ENCODE measurements around the gene ZNF605. TPM values are rescaled to one million over a fixed set of nuclear protein-coding genes. Genes with fewer than 3 reads are reported as not detected.
"Not testable (repeated sequence)": the region's sequence is repeated elsewhere in the genome, so short reads cannot be mapped to it uniquely, and the experiment has no call there.

ZNF605 gene
- total RNA-seq, 2 donors from 2014 or later: 8.3 to 8.5 TPM

DNA sequence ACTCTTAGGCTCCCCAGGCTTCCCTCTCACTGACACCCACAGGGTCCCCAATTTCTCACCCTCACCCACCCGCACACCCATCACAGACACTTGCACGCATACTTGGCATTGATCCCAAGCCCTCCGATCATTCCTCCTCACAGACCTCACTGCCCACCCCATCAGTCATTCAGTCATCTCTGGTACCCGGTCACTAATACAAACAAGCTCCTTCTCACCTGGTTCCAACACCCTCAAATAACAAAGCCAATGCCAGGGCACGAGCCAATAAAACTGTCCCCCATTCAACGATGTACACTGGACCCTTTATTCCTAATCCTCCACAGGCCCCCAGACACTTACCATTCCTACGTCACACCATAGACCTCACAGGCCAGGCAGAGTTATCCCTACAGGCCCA lies 2.3 kb downstream of the ZNF605 start:
- H3K36me3 Mint-ChIP-seq (ENCODE audit: low read depth): peaks cover 18% of the 10 kb centered on the region
- no peaks in the 10 kb centered on the region for H3K27me3 Mint-ChIP-seq
- H3K9me3 Mint-ChIP-seq: peaks cover 11% of the 10 kb centered on the region
- no peak overlapping the region for H3K27ac Mint-ChIP-seq
- H3K4me1 Mint-ChIP-seq: peaks cover 19% of the 10 kb centered on the region
- H3K4me3 Mint-ChIP-seq: no peak overlapping the region
- ATAC-seq (replicated peaks): no peak

DNA sequence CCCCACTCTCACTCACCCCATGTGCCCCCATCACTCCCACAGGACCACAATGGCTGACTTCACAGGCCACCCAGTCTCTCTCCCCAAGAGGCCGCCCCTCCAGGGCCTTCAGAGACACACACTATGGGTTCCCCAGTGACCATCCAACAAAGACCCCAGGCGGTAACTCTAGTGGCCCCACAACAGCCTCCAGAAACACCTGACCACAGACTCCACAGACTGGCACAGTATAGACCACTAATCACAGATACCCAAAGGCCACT lies 3.0 kb downstream of the ZNF605 start:
- Mint-ChIP-seq H3K36me3 (ENCODE audit: low read depth) (peaks cover 25% of the 10 kb centered on the region), H3K27me3 (no peaks in the 10 kb centered on the region), H3K4me3 (no peak overlapping the region), H3K27ac (no peak overlapping the region), H3K9me3 (peaks cover 11% of the 10 kb centered on the region), H3K4me1 (peaks cover 19% of the 10 kb centered on the region)
- no peak for ATAC-seq (replicated peaks)

DNA sequence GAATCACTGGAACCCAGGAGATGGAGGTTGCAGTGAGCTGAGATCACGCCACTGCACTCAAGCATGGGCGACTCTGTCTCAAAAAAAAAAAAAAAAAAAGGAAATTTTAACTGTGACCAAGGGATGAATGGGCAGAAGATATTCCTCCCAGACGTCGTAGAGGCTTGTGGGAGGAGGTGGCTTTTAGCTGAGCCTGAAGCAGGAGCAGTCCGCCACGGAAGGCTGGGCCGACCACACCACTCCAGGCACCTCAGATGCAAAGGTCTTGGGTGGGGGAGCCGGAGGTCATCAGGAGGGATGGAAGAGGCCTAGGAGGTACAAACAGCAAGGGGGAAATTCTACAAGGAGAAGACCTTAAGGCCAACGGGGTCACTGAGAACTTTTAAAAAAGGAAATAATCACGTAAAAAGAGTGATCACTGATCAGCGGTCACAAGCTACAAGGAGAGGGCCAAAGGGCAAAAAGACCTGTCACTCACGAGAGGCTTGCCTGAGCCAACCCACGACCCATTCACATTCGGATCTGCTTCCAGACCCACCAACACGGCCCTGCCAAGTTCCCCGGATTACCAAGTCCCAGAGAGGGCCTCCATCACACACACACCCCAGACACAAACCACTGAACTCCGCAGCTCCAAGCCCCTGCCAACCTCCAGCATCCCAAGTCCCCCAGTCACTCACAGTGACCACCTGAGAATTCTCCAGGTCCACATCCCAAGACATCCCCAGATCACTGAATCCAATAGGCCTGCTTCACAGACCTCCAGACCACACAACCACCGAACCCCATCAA lies 3.5 kb downstream of the ZNF605 start:
- Mint-ChIP-seq H3K27ac (no peak overlapping the region), H3K9me3 (peaks cover 11% of the 10 kb centered on the region), H3K4me1 (peaks cover 19% of the 10 kb centered on the region), H3K4me3 (no peak overlapping the region), H3K27me3 (no peaks in the 10 kb centered on the region), H3K36me3 (ENCODE audit: low read depth) (peaks cover 30% of the 10 kb centered on the region)
- no peak for ATAC-seq (replicated peaks)

DNA sequence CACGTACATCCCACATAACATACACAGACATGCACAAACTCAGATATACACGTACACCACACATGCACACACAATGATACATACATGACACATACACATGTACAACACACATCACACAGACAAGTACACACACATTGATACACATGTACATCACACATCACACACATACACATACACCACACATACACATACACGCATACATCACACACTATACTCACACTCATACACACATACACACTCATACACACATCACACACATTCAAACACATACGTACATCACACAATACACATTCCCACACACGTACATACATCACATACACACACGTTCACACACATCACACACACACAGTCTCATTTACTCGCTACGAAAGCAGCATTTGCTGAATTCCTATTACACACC lies 4.5 kb downstream of the ZNF605 start:
- Mint-ChIP-seq H3K4me3 (no peak overlapping the region), H3K4me1 (peaks cover 17% of the 10 kb centered on the region), H3K36me3 (ENCODE audit: low read depth) (peaks cover 33% of the 10 kb centered on the region), H3K27me3 (no peaks in the 10 kb centered on the region), H3K27ac (no peak overlapping the region), H3K9me3 (peaks cover 11% of the 10 kb centered on the region)
- no peak for ATAC-seq (replicated peaks)

DNA sequence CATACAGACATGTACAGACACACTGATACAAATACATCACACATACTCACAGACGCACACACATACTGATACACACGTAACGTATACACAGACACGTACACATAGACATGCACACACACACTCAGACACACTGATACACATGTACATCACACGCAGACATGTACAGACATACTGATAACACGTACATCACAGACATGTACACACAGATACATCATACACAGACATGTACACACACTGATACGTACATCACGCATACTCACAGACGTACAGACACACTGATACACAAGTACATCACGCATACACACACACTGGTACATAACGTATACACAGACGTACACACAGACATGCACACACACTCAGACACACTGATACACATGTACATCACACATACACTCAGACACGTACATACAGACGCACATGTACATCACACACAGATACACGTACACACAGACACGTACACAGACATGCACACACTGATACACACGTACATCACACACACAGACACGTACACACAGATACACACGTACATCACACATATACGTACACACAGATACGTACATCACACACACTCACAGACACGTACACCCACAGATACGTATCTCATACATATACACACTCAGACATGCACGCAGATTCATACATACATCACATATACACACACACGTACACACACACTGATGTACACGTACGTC lies 5.1 kb downstream of the ZNF605 start:
- Mint-ChIP-seq H3K4me3 (no peak overlapping the region), H3K36me3 (ENCODE audit: low read depth) (peaks cover 34% of the 10 kb centered on the region), H3K4me1 (peaks cover 16% of the 10 kb centered on the region), H3K27ac (no peak overlapping the region), H3K9me3 (peaks cover 14% of the 10 kb centered on the region), H3K27me3 (no peaks in the 10 kb centered on the region)
- ATAC-seq (replicated peaks): no peak

DNA sequence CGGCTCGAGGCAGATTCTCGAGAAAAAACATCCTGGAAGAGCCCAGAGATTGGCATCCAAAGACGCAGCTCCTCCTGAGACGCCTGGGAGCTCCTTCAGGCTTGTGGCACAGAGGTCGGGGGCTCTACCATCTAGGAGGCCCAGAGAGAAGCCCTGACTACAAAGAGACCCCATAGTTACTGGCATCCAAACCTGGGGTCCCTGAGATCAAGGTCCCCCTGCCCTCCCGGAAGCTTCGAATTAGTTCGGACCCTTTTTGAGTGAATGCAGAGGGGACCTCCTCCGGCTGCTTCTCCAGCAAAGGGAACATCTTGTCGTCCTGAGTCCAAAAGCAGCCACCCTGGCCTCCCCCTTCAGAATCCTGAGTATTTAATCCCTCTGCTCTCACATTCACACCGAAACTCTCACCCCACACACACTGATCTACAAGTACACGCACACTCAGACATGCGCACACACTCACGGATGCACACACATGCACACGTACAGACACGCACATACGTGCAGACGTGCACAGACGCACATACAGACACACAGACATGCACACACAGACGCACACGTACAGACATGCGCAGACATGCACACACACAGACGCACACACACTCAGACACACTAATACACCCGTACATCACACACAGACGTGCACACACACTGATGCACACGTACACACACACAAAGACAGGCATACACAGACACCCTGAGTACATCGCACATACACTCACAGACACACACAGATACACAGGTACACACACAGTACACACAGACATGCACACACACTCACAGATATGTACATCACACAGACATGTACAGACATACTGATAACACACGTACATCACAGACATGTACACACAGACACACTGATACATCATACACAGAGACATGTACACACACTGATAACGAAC lies 5.9 kb downstream of the ZNF605 start:
- peaks cover 42% of the 10 kb centered on the region for H3K36me3 Mint-ChIP-seq (ENCODE audit: low read depth)

DNA sequence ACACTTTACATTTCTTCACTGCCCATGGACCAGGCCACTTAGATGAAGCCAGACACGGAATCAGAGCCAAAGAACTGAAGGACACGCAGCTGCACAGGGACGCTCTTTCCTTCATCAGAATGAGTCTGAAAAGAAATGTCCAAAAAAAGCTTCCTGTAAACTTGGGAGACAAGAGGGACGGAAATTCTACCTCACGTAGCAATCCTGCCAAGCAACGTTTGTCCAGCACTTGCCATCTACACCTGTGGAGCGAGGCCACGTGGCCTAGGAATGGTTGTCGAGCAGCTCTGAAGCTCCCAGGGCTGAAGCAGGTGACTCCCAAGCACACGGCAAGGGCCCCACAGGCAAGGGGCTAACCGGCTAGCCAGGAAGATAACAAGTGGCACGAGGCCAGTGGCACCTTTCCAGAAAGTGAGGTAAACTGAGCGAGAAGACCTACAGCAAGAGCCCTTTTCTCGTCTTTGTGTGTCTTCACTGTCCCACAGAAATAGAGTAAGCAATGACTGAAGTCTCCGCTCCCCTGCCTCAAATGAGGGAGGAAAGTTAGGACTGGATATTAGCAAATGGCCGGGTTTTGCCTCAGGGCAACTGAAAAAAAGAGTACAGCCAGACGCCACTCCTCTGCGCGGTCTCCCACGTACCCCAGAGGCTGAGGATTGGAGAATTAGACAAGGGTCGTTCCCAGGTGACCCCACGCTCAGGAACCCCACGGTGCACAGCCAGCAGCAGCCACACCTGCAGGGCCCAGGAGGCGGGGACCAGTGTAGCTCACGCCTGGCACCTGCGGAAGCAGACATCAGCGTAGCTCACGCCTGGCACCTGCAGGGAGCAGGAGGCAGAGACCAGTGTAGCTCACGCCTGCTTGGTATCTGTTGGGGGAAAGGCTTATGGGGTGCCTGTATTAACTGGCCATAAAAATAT lies 7.7 kb downstream of the ZNF605 start:
- Mint-ChIP-seq H3K36me3 (ENCODE audit: low read depth) (peaks cover 60% of the 10 kb centered on the region), H3K4me1 (peaks cover 3% of the 10 kb centered on the region), H3K27ac (no peak overlapping the region), H3K27me3 (no peaks in the 10 kb centered on the region), H3K9me3 (peaks cover 12% of the 10 kb centered on the region), H3K4me3 (no peak overlapping the region)
- no peak for ATAC-seq (replicated peaks)

More for the DNA sequence above, 5.9 kb downstream of the ZNF605 start:
- Mint-ChIP-seq H3K27me3 (no peaks in the 10 kb centered on the region), H3K4me1 (peaks cover 17% of the 10 kb centered on the region), H3K27ac (no peak overlapping the region), H3K4me3 (no peak overlapping the region), H3K9me3 (peaks cover 20% of the 10 kb centered on the region)
- no peak for ATAC-seq (replicated peaks)

DNA sequence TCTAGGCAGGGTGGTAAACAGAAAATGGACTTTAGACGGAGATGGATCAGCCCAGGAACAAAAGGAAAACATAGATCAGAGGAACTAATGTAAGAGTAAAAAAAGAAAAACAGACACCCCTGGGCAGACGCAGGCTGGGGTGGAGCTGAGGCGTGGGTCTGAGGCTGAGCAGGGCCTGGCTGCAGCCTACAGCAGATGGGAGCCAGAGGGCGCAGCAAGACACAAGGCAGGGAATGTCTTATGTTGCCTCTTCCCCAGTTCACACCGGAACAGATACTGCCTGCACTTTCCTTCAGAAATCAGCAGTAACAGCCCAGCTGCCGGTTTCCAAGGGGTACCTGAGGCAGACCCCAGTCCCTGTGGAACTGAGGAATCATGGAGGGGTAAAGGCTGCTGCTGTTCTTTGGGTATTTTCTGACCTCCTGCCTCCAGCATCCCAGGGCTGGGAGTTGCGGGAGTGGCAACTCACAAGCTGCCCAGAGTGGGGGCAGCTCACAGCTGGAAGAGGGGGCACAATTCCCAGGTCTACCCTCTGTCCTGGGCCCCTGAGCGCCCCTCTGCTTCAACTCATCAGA lies 9.8 kb downstream of the ZNF605 start:
- no peak for ATAC-seq (replicated peaks)
- Mint-ChIP-seq H3K4me1 (peaks cover 3% of the 10 kb centered on the region), H3K9me3 (peaks cover 16% of the 10 kb centered on the region), H3K4me3 (no peak overlapping the region), H3K27ac (no peak overlapping the region), H3K36me3 (ENCODE audit: low read depth) (peaks cover 80% of the 10 kb centered on the region), H3K27me3 (no peaks in the 10 kb centered on the region)

DNA sequence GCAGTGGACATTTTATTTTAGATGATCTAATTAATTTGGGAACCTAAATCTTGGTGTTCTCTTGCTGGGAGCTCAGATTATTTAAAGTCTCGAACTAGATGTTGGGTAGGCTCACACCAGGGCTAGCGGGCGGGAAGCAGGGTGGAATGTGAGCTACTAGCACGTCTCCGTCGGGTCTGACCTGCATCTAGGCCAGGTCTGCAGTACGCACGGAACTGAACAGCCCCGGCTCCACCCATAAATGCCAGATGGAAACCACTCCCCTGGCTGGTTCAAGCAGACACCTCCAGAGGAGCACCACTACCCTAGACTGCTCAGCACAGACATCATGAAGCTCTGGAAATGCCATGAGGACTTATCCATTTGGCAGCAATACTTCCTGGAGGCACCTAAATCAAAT lies 10.3 kb downstream of the ZNF605 start:
- ATAC-seq (replicated peaks): no peak
- Mint-ChIP-seq H3K9me3 (peaks cover 16% of the 10 kb centered on the region), H3K27ac (no peak overlapping the region), H3K4me1 (peaks cover 3% of the 10 kb centered on the region), H3K36me3 (ENCODE audit: low read depth) (peaks cover 86% of the 10 kb centered on the region), H3K27me3 (no peaks in the 10 kb centered on the region), H3K4me3 (no peak overlapping the region)

DNA sequence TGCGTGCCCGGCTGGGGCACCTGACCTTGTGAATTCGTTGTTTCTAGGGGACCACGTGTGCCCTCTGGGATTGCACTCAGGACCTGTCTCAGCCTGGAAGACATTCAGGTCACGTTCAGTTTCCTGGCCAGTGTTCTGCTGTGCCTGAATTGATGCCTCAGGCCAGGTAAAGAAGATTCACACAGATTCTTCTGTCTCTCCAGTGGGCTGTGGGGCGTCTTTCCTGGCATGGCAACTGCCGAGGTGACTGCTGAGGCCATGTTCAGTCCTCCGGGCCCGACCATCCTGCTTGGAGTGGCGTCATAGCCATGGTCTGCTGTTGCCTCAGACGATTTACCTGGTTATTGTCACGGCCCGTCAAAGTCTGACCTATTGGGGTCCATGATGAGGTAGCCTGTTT lies 13.5 kb downstream of the ZNF605 start:
- H3K9me3 Mint-ChIP-seq: peaks cover 13% of the 10 kb centered on the region
- no peaks in the 10 kb centered on the region for H3K27me3 Mint-ChIP-seq

DNA sequence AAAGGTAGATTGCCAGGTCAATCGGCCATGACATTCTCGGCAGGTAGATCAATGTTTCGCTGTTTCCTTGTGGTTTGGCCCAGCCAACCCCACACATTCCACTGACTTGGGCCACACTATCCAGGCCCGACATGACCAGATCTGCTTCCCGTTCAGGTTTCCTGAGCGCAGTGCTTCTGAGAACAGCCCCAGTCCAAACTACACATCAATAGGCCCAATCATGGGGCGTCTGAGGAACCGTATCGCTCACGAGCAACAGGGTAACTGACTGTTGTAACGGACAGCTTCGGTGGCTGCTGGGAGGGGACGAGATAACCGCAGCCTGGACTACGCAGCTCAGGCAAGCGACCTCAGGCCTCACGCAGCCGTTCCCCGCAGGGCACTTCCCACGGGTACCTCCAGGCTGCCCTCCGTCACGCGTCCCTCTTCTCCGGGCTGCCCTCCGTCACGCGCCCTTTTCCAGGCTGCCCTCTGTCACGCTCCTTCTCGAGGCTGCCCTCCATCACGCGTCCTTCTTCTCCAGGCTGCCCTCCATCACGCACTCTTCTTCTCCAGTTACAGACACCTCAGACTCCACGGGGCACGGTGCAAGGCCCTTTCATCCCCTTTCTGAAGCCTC lies 14.7 kb downstream of the ZNF605 start:
- ATAC-seq (replicated peaks): no peak
- Mint-ChIP-seq H3K27me3 (no peaks in the 10 kb centered on the region), H3K4me3 (no peak overlapping the region), H3K27ac (no peak overlapping the region), H3K36me3 (ENCODE audit: low read depth) (peaks cover 63% of the 10 kb centered on the region), H3K9me3 (peaks cover 13% of the 10 kb centered on the region), H3K4me1 (peaks cover 3% of the 10 kb centered on the region)

More for the DNA sequence above, 13.5 kb downstream of the ZNF605 start:
- no peak for ATAC-seq (replicated peaks)
- Mint-ChIP-seq H3K4me1 (peaks cover 3% of the 10 kb centered on the region), H3K27ac (no peak overlapping the region), H3K36me3 (ENCODE audit: low read depth) (peaks cover 70% of the 10 kb centered on the region), H3K4me3 (no peak overlapping the region)

DNA sequence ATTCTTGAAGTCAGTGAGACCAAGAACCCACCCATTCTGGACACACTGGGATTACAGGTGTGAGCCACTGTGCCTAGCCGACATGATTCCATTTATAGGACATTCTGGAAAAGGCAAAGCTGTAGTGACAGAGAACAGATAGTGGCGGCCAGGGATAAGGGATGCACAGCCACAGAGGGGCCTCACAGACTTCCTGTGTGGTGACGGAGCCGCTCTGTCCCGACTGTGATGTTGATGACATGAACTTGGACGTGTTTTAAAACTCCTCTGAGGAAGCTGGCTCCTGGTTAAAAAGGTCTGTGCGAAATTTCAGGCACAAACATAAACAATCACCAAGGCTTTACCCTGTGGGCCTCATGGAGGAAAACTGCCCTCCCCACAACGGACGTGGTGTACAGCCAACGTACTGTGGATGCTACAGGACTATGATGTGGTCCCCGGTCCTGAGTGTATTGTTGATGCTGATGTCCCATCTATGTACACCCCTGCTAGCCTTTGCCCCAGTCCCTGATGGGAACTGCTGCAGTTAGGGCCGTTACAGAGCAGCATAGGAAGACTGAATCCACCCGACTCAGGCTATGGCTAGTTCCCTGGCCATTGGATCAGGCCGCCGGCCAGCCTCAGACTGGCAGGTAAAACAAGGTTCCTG lies 15.9 kb downstream of the ZNF605 start:
- H3K4me1 Mint-ChIP-seq: no peaks in the 10 kb centered on the region
- H3K4me3 Mint-ChIP-seq: no peak overlapping the region
- peaks cover 57% of the 10 kb centered on the region for H3K36me3 Mint-ChIP-seq (ENCODE audit: low read depth)
- no peak overlapping the region for H3K27ac Mint-ChIP-seq
- ATAC-seq (replicated peaks): no peak
- H3K27me3 Mint-ChIP-seq: no peaks in the 10 kb centered on the region
- H3K9me3 Mint-ChIP-seq: peaks cover 7% of the 10 kb centered on the region

DNA sequence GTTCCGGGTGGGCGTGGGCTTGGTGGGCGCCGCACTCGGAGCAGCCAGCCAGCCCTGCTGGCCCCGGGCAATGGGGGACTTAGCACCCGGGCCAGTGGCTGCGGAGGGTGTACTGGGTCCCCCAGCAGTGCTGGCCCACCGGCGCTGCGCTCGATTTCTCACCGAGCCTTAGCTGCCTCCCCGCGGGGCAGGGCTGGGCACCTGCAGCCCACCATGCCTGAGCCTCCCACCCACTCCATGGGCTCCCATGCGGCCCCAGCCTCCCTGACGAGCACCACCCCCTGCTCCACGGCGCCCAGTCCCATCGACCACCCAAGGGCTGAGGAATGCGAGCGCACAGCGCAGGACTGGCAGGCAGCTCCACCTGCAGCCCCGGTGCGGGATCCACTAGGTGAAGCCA lies 17.3 kb downstream of the ZNF605 start:
- Mint-ChIP-seq H3K36me3 (ENCODE audit: low read depth) (peaks cover 57% of the 10 kb centered on the region), H3K9me3 (peaks cover 12% of the 10 kb centered on the region)
- not testable (repeated sequence) for ATAC-seq (replicated peaks); H3K27me3 Mint-ChIP-seq; H3K4me3 Mint-ChIP-seq; H3K4me1 Mint-ChIP-seq; H3K27ac Mint-ChIP-seq

All from activated T-helper 17 cell treated with anti-CD3 and anti-CD28 coated beads, Interleukin-2, amount 50 U/mL, for 72 hours (primary cell).